HCT116 (cell line): ENCODE measurements around the gene ASB7. TPM values are rescaled to one million over a fixed set of nuclear protein-coding genes. Genes with fewer than 3 reads are reported as not detected.

Experiments used
- ATAC-seq: fragments of 200-7000 bp; cut with Tn5 transposase; 2 replicates; pipeline ENCODE4 v1.9.1; 2020; ENCODE audit warnings: mild to moderate bottlenecking, moderate library complexity
- BruUV-seq: library from RNA; stranded (reverse); fragments of 400-500 nt; replicated peaks from 2 replicates; lab custom pipeline; 2021; lab: Mats Ljungman, UMichigan
- CTCF ChIA-PET: fragments of 300-600 bp; sonication (Branson Sonifier 250); formaldehyde crosslinking; loops from one replicate; lab custom pipeline; 2021; ENCODE audit warnings: antibody characterized with exemption; lab: Charles Lee
- POLR2A ChIA-PET: fragments of 300-600, 350-600 bp; sonication (Branson Sonifier 250); formaldehyde crosslinking; loops from one replicate; lab custom pipeline; 2021; ENCODE audit warnings: antibody characterized with exemption; lab: Charles Lee
- RAD21 ChIA-PET, 2 experiments: fragments of 300-600 bp; sonication (Branson Sonifier 250); formaldehyde crosslinking; loops; one replicate each; lab custom pipeline; 2023; ENCODE audit warnings: low total read pairs in 2 of 2; ENCODE audit not compliant: uncharacterized antibody in 2 of 2, unreplicated experiment in 2 of 2, low non-redundant PET in 1 of 2; lab: Charles Lee
- DNase-seq: peaks from one replicate; pipeline ENCODE4 v3.0.0-alpha.2; 2010; ENCODE audit warnings: low read depth, low spot score
- H2AFZ ChIP-seq: fragments of 200-600 bp; shearing (Covaris generic), sonication (generic); 2 replicates; pipeline ENCODE4 v1.6.1; 2017; ENCODE audit warnings: low read depth, mixed run types, mixed read lengths, antibody characterized with exemption, low read length; ENCODE audit not compliant: poor library complexity, severe bottlenecking
- H3K27ac ChIP-seq: 2 replicates; pipeline ENCODE4 v1.5.1; 2012; ENCODE audit warnings: low read depth, low read length
- H3K27me3 ChIP-seq: fragments of 200-600 bp; sonication (generic); 2 replicates; pipeline ENCODE4 v1.6.1; 2016; ENCODE audit warnings: mixed run types, low read length, mixed read lengths; ENCODE audit not compliant: insufficient read depth
- H3K36me3 ChIP-seq, 2 experiments: fragments of 200-500 bp in 1 of 2; fragments of 200-600 bp in 1 of 2; sonication (Bioruptor generic) in 1 of 2; sonication (generic) in 1 of 2; 2 replicates each; pipeline versions ENCODE4 v1.5.1 to v1.6.1; 2014 to 2016; ENCODE audit warnings: low read length in 2 of 2, inconsistent platforms in 1 of 2, mixed read lengths in 1 of 2, mixed run types in 1 of 2; ENCODE audit not compliant: insufficient read depth in 2 of 2, control insufficient read depth in 1 of 2
- H3K4me1 ChIP-seq, 2 experiments: fragments of 200-600 bp in 1 of 2; sonication (generic) in 1 of 2; 2 replicates each; pipeline versions ENCODE4 v1.5.1 to v1.6.1; 2012 to 2017; ENCODE audit warnings: low read length in 2 of 2, inconsistent platforms in 1 of 2, mild to moderate bottlenecking in 1 of 2, mixed read lengths in 1 of 2, mixed run types in 1 of 2, moderate library complexity in 1 of 2; ENCODE audit not compliant: insufficient read depth in 2 of 2, control insufficient read depth in 1 of 2
- H3K4me2 ChIP-seq: fragments of 200-600 bp; sonication (generic); 2 replicates; pipeline ENCODE4 v1.6.1; 2017; ENCODE audit warnings: mixed run types, low read length, mixed read lengths
- H3K4me3 ChIP-seq, 2 experiments: fragments of 200-600 bp in 1 of 2; sonication (generic) in 1 of 2; replicated peaks in 1 of 2; 2 replicates each; pipeline ENCODE4 v1.5.1; 2011 to 2016; ENCODE audit warnings: low read length in 2 of 2, control low read depth in 1 of 2, low read depth in 1 of 2, mild to moderate bottlenecking in 1 of 2, mixed read lengths in 1 of 2, mixed run types in 1 of 2
- H3K79me2 ChIP-seq: fragments of 200-600 bp; sonication (generic); 2 replicates; pipeline ENCODE4 v1.6.1; 2017; ENCODE audit warnings: mild to moderate bottlenecking, mixed run types, low read length, moderate library complexity, mixed read lengths; ENCODE audit not compliant: insufficient read depth
- H3K9ac ChIP-seq: fragments of 200-600 bp; sonication (generic); 2 replicates; pipeline ENCODE4 v1.6.1; 2016; ENCODE audit warnings: low read length, mixed read lengths
- H3K9me2 ChIP-seq: fragments of 200-600 bp; sonication (generic), shearing (Covaris generic); 2 replicates; pipeline ENCODE4 v1.6.1; 2017; ENCODE audit warnings: mixed run types, mild to moderate bottlenecking, moderate library complexity; ENCODE audit not compliant: insufficient read depth
- H3K9me3 ChIP-seq, 2 experiments: fragments of 200-500 bp in 1 of 2; fragments of 200-600 bp in 1 of 2; sonication (Bioruptor generic) in 1 of 2; sonication (generic) in 1 of 2; 2 replicates each; pipeline ENCODE4 v1.6.1; 2014 to 2017; ENCODE audit warnings: low read length in 2 of 2, mixed read lengths in 2 of 2, inconsistent platforms in 1 of 2, low read depth in 1 of 2, mild to moderate bottlenecking in 1 of 2, mixed run types in 1 of 2, moderate library complexity in 1 of 2; ENCODE audit not compliant: control insufficient read depth in 1 of 2, insufficient read depth in 1 of 2
- H4K20me1 ChIP-seq: fragments of 200-600 bp; sonication (generic), shearing (Covaris generic); 2 replicates; pipeline ENCODE4 v1.6.1; 2017; ENCODE audit warnings: mixed run types, mild to moderate bottlenecking, moderate library complexity; ENCODE audit not compliant: insufficient read depth
- ATF3 ChIP-seq: IDR thresholded peaks from 2 replicates; pipeline ENCODE4 v1.6.1; 2012
- CEBPB ChIP-seq: IDR thresholded peaks from 2 replicates; pipeline ENCODE4 v1.6.1; 2012; ENCODE audit warnings: low read depth
- EZH2 ChIP-seq: fragments of 200-600 bp; sonication (generic); IDR thresholded peaks from 2 replicates; pipeline ENCODE4 v1.6.1; 2017; ENCODE audit warnings: antibody characterized with exemption, mixed run types
- EZH2phosphoT487 ChIP-seq: fragments of 200-600 bp; IDR thresholded peaks from 2 replicates; pipeline ENCODE4 v1.6.1; 2018; ENCODE audit warnings: antibody characterized with exemption, borderline replicate concordance
- FOSL1 ChIP-seq: IDR thresholded peaks from 2 replicates; pipeline ENCODE4 v1.6.1; 2012; ENCODE audit warnings: low read depth
- POLR2A ChIP-seq: IDR thresholded peaks from 2 replicates; pipeline ENCODE4 v1.7.0; 2011; ENCODE audit warnings: borderline replicate concordance; ENCODE audit not compliant: insufficient read depth, insufficient read length; ENCODE audit errors: extremely low read depth
- POLR2AphosphoS5 ChIP-seq: IDR thresholded peaks from 2 replicates; pipeline ENCODE4 v1.6.1; 2011; ENCODE audit warnings: mild to moderate bottlenecking, low read depth, low read length, moderate library complexity
- RAD21 ChIP-seq: IDR thresholded peaks from 2 replicates; pipeline ENCODE4 v1.6.1; 2012; ENCODE audit warnings: low read depth, mild to moderate bottlenecking
- REST ChIP-seq: IDR thresholded peaks from 2 replicates; pipeline ENCODE4 v1.6.1; 2012; ENCODE audit warnings: low read depth
- SIN3A ChIP-seq: IDR thresholded peaks from 2 replicates; pipeline ENCODE4 v1.6.1; 2012; ENCODE audit warnings: low read depth
- SP1 ChIP-seq: IDR thresholded peaks from 2 replicates; pipeline ENCODE4 v1.6.1; 2012; ENCODE audit warnings: low read depth
- SRF ChIP-seq: IDR thresholded peaks from 2 replicates; pipeline ENCODE4 v1.6.1; 2012; ENCODE audit warnings: low read depth
- TCF7L2 ChIP-seq: IDR thresholded peaks from 2 replicates; pipeline ENCODE4 v1.7.0; 2011; ENCODE audit warnings: borderline replicate concordance, inconsistent platforms; ENCODE audit not compliant: insufficient read depth, insufficient read length; ENCODE audit errors: extremely low read depth
- YY1 ChIP-seq: IDR thresholded peaks from 2 replicates; pipeline ENCODE4 v1.6.1; 2011; ENCODE audit warnings: low read length, low read depth, moderate library complexity, mild to moderate bottlenecking; ENCODE audit not compliant: insufficient replicate concordance; ENCODE audit errors: extremely low read depth
- ZFX ChIP-seq: fragments of 450-650 bp; IDR thresholded peaks from 2 replicates; pipeline ENCODE4 v1.6.1; 2017
- intact Hi-C: fragments of 100-400 bp; cut with micrococcal nuclease; formaldehyde crosslinking; loops from 2 replicates; pipeline ENCODE4 v1.10.0; 2022
- total RNA-seq: library from RNA; stranded (reverse); gene quantifications from one replicate; pipeline ENCODE4 v1.2.1, GENCODE V29; 2021; ENCODE audit not compliant: unreplicated experiment
- TF ChIP-seq, protein P1 (sequence below): IDR thresholded peaks from 2 replicates; pipeline ENCODE4 v1.6.1; 2011; ENCODE audit warnings: mild to moderate bottlenecking, low read length, moderate library complexity; ENCODE audit not compliant: insufficient replicate concordance; ENCODE audit errors: extremely low read depth
- TF ChIP-seq, protein P2 (sequence below): IDR thresholded peaks from 2 replicates; pipeline ENCODE4 v1.6.1; 2012

ASB7 gene
- total RNA-seq, 1 experiment from 2014 or later, result 16.6 TPM

- Histone ChIP-seq H3K9me2 (no peaks in the 10 kb centered on the region), H3K4me1 (peaks cover 0 to 4% of the 10 kb centered on the region in 2 experiments; a peak in 1 of 4 replicates), H3K36me3 (no peaks in the 10 kb centered on the region), H3K27ac (no peak overlapping the region), H3K4me2 (no peak overlapping the region), H3K27me3 (no peaks in the 10 kb centered on the region), H3K9ac (no peak overlapping the region), H3K9me3 (no peaks in the 10 kb centered on the region), H3K4me3 (no peak overlapping the region), H3K79me2 (no peaks in the 10 kb centered on the region), H2AFZ (no peak overlapping the region), H4K20me1 (no peaks in the 10 kb centered on the region)
- intact Hi-C loops, result no loop called here
- POLR2A ChIA-PET, result no interaction called here
- no TSS peak for BruUV-seq
- DNase-seq (no peak), ATAC-seq (no peak)
- TF ChIP-seq SRF (no peak), TCF7L2 (no peak), RAD21 (no peak), POLR2A (no peak), ZFX (no peak), EZH2 (no peak), YY1 (no peak), SIN3A (no peak), CEBPB (no peak), SP1 (no peak), ATF3 (no peak), REST (no peak), FOSL1 (no peak), POLR2AphosphoS5 (no peak), EZH2phosphoT487 (no peak)
- TF ChIP-seq, protein P1, sequence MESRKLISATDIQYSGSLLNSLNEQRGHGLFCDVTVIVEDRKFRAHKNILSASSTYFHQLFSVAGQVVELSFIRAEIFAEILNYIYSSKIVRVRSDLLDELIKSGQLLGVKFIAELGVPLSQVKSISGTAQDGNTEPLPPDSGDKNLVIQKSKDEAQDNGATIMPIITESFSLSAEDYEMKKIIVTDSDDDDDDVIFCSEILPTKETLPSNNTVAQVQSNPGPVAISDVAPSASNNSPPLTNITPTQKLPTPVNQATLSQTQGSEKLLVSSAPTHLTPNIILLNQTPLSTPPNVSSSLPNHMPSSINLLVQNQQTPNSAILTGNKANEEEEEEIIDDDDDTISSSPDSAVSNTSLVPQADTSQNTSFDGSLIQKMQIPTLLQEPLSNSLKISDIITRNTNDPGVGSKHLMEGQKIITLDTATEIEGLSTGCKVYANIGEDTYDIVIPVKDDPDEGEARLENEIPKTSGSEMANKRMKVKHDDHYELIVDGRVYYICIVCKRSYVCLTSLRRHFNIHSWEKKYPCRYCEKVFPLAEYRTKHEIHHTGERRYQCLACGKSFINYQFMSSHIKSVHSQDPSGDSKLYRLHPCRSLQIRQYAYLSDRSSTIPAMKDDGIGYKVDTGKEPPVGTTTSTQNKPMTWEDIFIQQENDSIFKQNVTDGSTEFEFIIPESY, result no peak
- TF ChIP-seq, protein P2, sequence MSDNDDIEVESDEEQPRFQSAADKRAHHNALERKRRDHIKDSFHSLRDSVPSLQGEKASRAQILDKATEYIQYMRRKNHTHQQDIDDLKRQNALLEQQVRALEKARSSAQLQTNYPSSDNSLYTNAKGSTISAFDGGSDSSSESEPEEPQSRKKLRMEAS, result no peak
- CTCF ChIA-PET, result interaction anchor here (1.6 kb wide), 1 partner anchor 9 kb away, joined by 5 read pairs; no protein-coding TSS in a partner anchor
- RAD21 ChIA-PET, result no interaction called here
Measured at GRCh38 chr15:100680726-100681125, 78.3 kb downstream of the ASB7 start.
